Skeletal muscle tissue (tissue), 4 donors: ENCODE measurements around the gene IL2RA. TPM values are rescaled to one million over a fixed set of nuclear protein-coding genes. Genes with fewer than 3 reads are reported as not detected.
"Not testable (repeated sequence)": the region's sequence is repeated elsewhere in the genome, so short reads cannot be mapped to it uniquely, and the experiment has no call there.

Source experiments
- H3K27ac ChIP-seq: one replicate; pipeline ENCODE4 v1.7.0; 2013; ENCODE audit warnings: mild to moderate bottlenecking, low read depth, low read length, inconsistent platforms
- H3K27me3 ChIP-seq, 3 donors: one replicate each; pipeline ENCODE4 v1.7.0; 2013; ENCODE audit warnings: low read length in 3 of 3; ENCODE audit not compliant: control insufficient read depth in 3 of 3, insufficient read depth in 3 of 3
- H3K36me3 ChIP-seq, 3 donors: one replicate each; pipeline ENCODE4 v1.7.0; 2013; ENCODE audit warnings: low read length in 3 of 3; ENCODE audit not compliant: control insufficient read depth in 3 of 3, insufficient read depth in 3 of 3
- H3K4me1 ChIP-seq, 3 donors: one replicate each; pipeline ENCODE4 v1.7.0; 2013; ENCODE audit warnings: low read length in 3 of 3, mild to moderate bottlenecking in 3 of 3; ENCODE audit not compliant: control insufficient read depth in 3 of 3, insufficient read depth in 3 of 3
- H3K4me3 ChIP-seq, 3 donors: one replicate each; pipeline ENCODE4 v1.7.0; 2013; ENCODE audit warnings: low read length in 3 of 3
- H3K9ac ChIP-seq, 3 donors: one replicate each; pipeline ENCODE4 v1.7.0; 2013; ENCODE audit warnings: low read length in 3 of 3, mild to moderate bottlenecking in 3 of 3, moderate library complexity in 2 of 3, low read depth in 1 of 3
- H3K9me3 ChIP-seq, 3 donors: one replicate each; pipeline ENCODE4 v1.7.0; 2013; ENCODE audit warnings: low read length in 3 of 3; ENCODE audit not compliant: control insufficient read depth in 3 of 3
- total RNA-seq: library from RNA; depleted of rRNA; stranded (reverse); fragments of >200 nt; gene quantifications from one replicate; pipeline ENCODE4 v1.2.3, GENCODE V29; 2014
- donor health status: Osteomylitis.

IL2RA gene
- total RNA-seq, 1 donor from 2014 or later, result not detected

- Histone ChIP-seq H3K27me3 (no peaks in the 10 kb centered on the region), H3K36me3 (no peaks in the 10 kb centered on the region), H3K9me3 (no peaks in the 10 kb centered on the region), H3K4me1 (no peaks in the 10 kb centered on the region), H3K9ac (no peak overlapping the region), H3K27ac (no peak overlapping the region), H3K4me3 (no peak overlapping the region)
These were observed 55.2 kb downstream of the IL2RA start for GRCh38 chr10:6006991-6007390.

GRCh38 chr10:6006546-6006945, 55.6 kb downstream of the IL2RA start:
- H3K4me1 ChIP-seq, result no peaks in the 10 kb centered on the region
- H3K27me3 ChIP-seq, result no peaks in the 10 kb centered on the region
- H3K27ac ChIP-seq, result no peak overlapping the region
- no peaks in the 10 kb centered on the region for H3K36me3 ChIP-seq
- no peak overlapping the region for H3K4me3 ChIP-seq
- H3K9me3 ChIP-seq, result no peaks in the 10 kb centered on the region
- H3K9ac ChIP-seq, result no peak overlapping the region

- H3K27me3 ChIP-seq, result no peaks in the 10 kb centered on the region
- no peaks in the 10 kb centered on the region for H3K36me3 ChIP-seq
- H3K4me3 ChIP-seq, result no peak overlapping the region
- H3K4me1 ChIP-seq, result no peaks in the 10 kb centered on the region
- no peak overlapping the region for H3K27ac ChIP-seq
- H3K9me3 ChIP-seq, result no peaks in the 10 kb centered on the region
- H3K9ac ChIP-seq, result no peak overlapping the region
These were observed 56.2 kb downstream of the IL2RA start for GRCh38 chr10:6005856-6006395.

GRCh38 chr10:6005161-6005804, 56.9 kb downstream of the IL2RA start:
- not testable (repeated sequence) for H3K36me3 ChIP-seq, H3K4me1 ChIP-seq, H3K27me3 ChIP-seq, H3K9me3 ChIP-seq, H3K9ac ChIP-seq, H3K4me3 ChIP-seq, H3K27ac ChIP-seq

GRCh38 chr10:6002809-6003510, 59.2 kb downstream of the IL2RA start:
- no peak overlapping the region for H3K4me3 ChIP-seq
- no peak overlapping the region for H3K27ac ChIP-seq
- H3K4me1 ChIP-seq, result no peaks in the 10 kb centered on the region
- H3K27me3 ChIP-seq, result peaks cover 7 to 12% (median 11%) of the 10 kb centered on the region in 3 donors
- no peaks in the 10 kb centered on the region for H3K9me3 ChIP-seq
- H3K9ac ChIP-seq, result no peak overlapping the region
- H3K36me3 ChIP-seq, result no peaks in the 10 kb centered on the region

- H3K4me1 ChIP-seq, result no peaks in the 10 kb centered on the region
- no peak overlapping the region for H3K9ac ChIP-seq
- no peaks in the 10 kb centered on the region for H3K9me3 ChIP-seq
- no peaks in the 10 kb centered on the region for H3K36me3 ChIP-seq
- H3K4me3 ChIP-seq, result no peak overlapping the region
- H3K27me3 ChIP-seq, result peaks cover 7 to 12% (median 11%) of the 10 kb centered on the region in 3 donors
- H3K27ac ChIP-seq, result no peak overlapping the region
These were observed 62.6 kb downstream of the IL2RA start for GRCh38 chr10:5999440-6000165.

GRCh38 chr10:5996696-5997095, 65.5 kb downstream of the IL2RA start:
- no peak overlapping the region for H3K9ac ChIP-seq
- H3K4me3 ChIP-seq, result no peak overlapping the region
- H3K9me3 ChIP-seq, result no peaks in the 10 kb centered on the region
- H3K27me3 ChIP-seq, result peaks cover 7 to 12% (median 11%) of the 10 kb centered on the region in 3 donors
- H3K36me3 ChIP-seq, result no peaks in the 10 kb centered on the region
- H3K27ac ChIP-seq, result no peak overlapping the region
- no peaks in the 10 kb centered on the region for H3K4me1 ChIP-seq

- Histone ChIP-seq H3K27me3 (no peaks in the 10 kb centered on the region), H3K9me3 (peaks cover 0 to 2% (median 0%) of the 10 kb centered on the region in 3 donors), H3K27ac (no peak overlapping the region), H3K9ac (no peak overlapping the region), H3K4me1 (peaks cover 0 to 5% (median 0%) of the 10 kb centered on the region in 3 donors), H3K4me3 (no peak overlapping the region), H3K36me3 (no peaks in the 10 kb centered on the region)
These were observed 69.8 kb downstream of the IL2RA start for GRCh38 chr10:5992398-5992797.

GRCh38 chr10:5991708-5992107, 70.5 kb downstream of the IL2RA start:
- no peaks in the 10 kb centered on the region for H3K36me3 ChIP-seq
- no peaks in the 10 kb centered on the region for H3K27me3 ChIP-seq
- H3K27ac ChIP-seq, result no peak overlapping the region

GRCh38 chr10:5989756-5990155, 72.4 kb downstream of the IL2RA start:
- Histone ChIP-seq H3K4me1 (peaks cover 0 to 6% (median 0%) of the 10 kb centered on the region in 3 donors), H3K36me3 (no peaks in the 10 kb centered on the region), H3K4me3 (no peak overlapping the region), H3K9me3 (peaks cover 0 to 2% (median 0%) of the 10 kb centered on the region in 3 donors), H3K27ac (no peak overlapping the region), H3K9ac (no peak overlapping the region), H3K27me3 (no peaks in the 10 kb centered on the region)

More at GRCh38 chr10:5991708-5992107, 70.5 kb downstream of the IL2RA start:
- Histone ChIP-seq H3K4me3 (no peak overlapping the region), H3K4me1 (peaks cover 0 to 6% (median 0%) of the 10 kb centered on the region in 3 donors), H3K9ac (no peak overlapping the region), H3K9me3 (peaks cover 0 to 2% (median 0%) of the 10 kb centered on the region in 3 donors)
